CD14-positive monocyte (primary cell): ENCODE results near the gene EML1. TPM values are rescaled to one million over a fixed set of nuclear protein-coding genes. Genes with fewer than 3 reads are reported as not detected.

Source experiments
- DNase-seq, 3 donors: peaks; one replicate each; pipeline ENCODE4 v3.0.0-alpha.2; 2011 to 2022
- H2AFZ ChIP-seq: 2 replicates; pipeline ENCODE4 v1.6.0; 2012; ENCODE audit warnings: mild to moderate bottlenecking, low read depth, low read length, inconsistent platforms; ENCODE audit not compliant: insufficient read depth, poor library complexity, severe bottlenecking
- H3K27ac ChIP-seq, 2 donors: 1 replicate in 1 of 2; 2 replicates in 1 of 2; pipeline ENCODE4 v1.5.1; 2012 to 2013; ENCODE audit warnings: low read length in 2 of 2, control low read depth in 1 of 2, inconsistent platforms in 1 of 2, low read depth in 1 of 2, mild to moderate bottlenecking in 1 of 2
- H3K27me3 ChIP-seq, 2 donors: one replicate each; pipeline versions ENCODE4 v1.6.0 to v1.6.1; 2011 to 2013; ENCODE audit warnings: low read length in 2 of 2; ENCODE audit not compliant: control insufficient read depth in 2 of 2, insufficient read depth in 2 of 2
- H3K36me3 ChIP-seq, 2 donors: replicated peaks in 1 of 2; 1 replicate in 1 of 2; 2 replicates in 1 of 2; pipeline versions ENCODE4 v1.5.1 to v1.6.1; 2012 to 2013; ENCODE audit warnings: low read length in 2 of 2, control low read depth in 1 of 2, inconsistent platforms in 1 of 2, mild to moderate bottlenecking in 1 of 2; ENCODE audit not compliant: insufficient read depth in 2 of 2, control insufficient read depth in 1 of 2
- H3K4me1 ChIP-seq, 2 donors: 1 replicate in 1 of 2; 2 replicates in 1 of 2; pipeline versions ENCODE4 v1.5.1 to v1.6.1; 2012 to 2013; ENCODE audit warnings: low read length in 2 of 2, control low read depth in 1 of 2, inconsistent platforms in 1 of 2, mild to moderate bottlenecking in 1 of 2, moderate library complexity in 1 of 2; ENCODE audit not compliant: insufficient read depth in 2 of 2, control insufficient read depth in 1 of 2
- H3K4me2 ChIP-seq: replicated peaks from 2 replicates; pipeline ENCODE3; 2012; ENCODE audit warnings: low read length, moderate library complexity, mild to moderate bottlenecking; ENCODE audit not compliant: poor library complexity, severe bottlenecking; ENCODE audit errors: extremely low read depth
- H3K4me3 ChIP-seq, 3 experiments: fragments of 200-600 bp in 1 of 3; sonication (generic) in 1 of 3; replicated peaks in 1 of 3; 1 replicate in 2 of 3; 2 replicates in 1 of 3; pipeline ENCODE4 v1.5.1; 2011 to 2013; ENCODE audit warnings: low read length in 3 of 3, mild to moderate bottlenecking in 3 of 3, control low read depth in 2 of 3, low read depth in 2 of 3, inconsistent platforms in 1 of 3, moderate library complexity in 1 of 3
- H3K79me2 ChIP-seq: 2 replicates; pipeline ENCODE4 v1.6.0; 2012; ENCODE audit warnings: mild to moderate bottlenecking, control low read depth, inconsistent platforms, low read length, moderate library complexity; ENCODE audit not compliant: insufficient read depth
- H3K9ac ChIP-seq: 2 replicates; pipeline ENCODE4 v1.6.0; 2017; ENCODE audit warnings: low read length, mild to moderate bottlenecking; ENCODE audit not compliant: insufficient read depth, poor library complexity, severe bottlenecking
- H3K9me3 ChIP-seq, 2 donors: replicated peaks in 1 of 2; 1 replicate in 1 of 2; 2 replicates in 1 of 2; pipeline versions ENCODE4 v1.5.1 to v1.6.1; 2012 to 2013; ENCODE audit warnings: low read length in 2 of 2, control low read depth in 1 of 2; ENCODE audit not compliant: control insufficient read depth in 1 of 2, insufficient read depth in 1 of 2
- H4K20me1 ChIP-seq: 2 replicates; pipeline ENCODE4 v1.6.0; 2012; ENCODE audit warnings: mild to moderate bottlenecking, low read length, control low read depth, moderate library complexity; ENCODE audit not compliant: insufficient read depth
- H3K27ac Mint-ChIP-seq, 7 donors: one replicate each; pipeline ENCODE4 v1.8.0; 2020; ENCODE audit warnings: mild to moderate bottlenecking in 7 of 7, mixed read lengths in 7 of 7, moderate library complexity in 6 of 7, inconsistent platforms in 2 of 7
- H3K27me3 Mint-ChIP-seq, 3 donors: one replicate each; pipeline ENCODE4 v1.8.0; 2021 to 2022; ENCODE audit warnings: low read depth in 3 of 3, mild to moderate bottlenecking in 3 of 3, mixed read lengths in 3 of 3, moderate library complexity in 3 of 3, inconsistent platforms in 1 of 3
- H3K36me3 Mint-ChIP-seq, 2 donors: one replicate each; pipeline ENCODE4 v1.8.0; 2020; ENCODE audit warnings: mixed read lengths in 2 of 2, inconsistent platforms in 1 of 2, mild to moderate bottlenecking in 1 of 2
- H3K4me1 Mint-ChIP-seq: one replicate; pipeline ENCODE4 v1.8.0; 2020; ENCODE audit warnings: mild to moderate bottlenecking, mixed read lengths
- H3K4me3 Mint-ChIP-seq, 2 donors: one replicate each; pipeline ENCODE4 v1.8.0; 2020; ENCODE audit warnings: mild to moderate bottlenecking in 2 of 2, mixed read lengths in 2 of 2, moderate library complexity in 1 of 2
- H3K9me3 Mint-ChIP-seq, 7 donors: one replicate each; pipeline ENCODE4 v1.8.0; 2020 to 2022; ENCODE audit warnings: mixed read lengths in 7 of 7, mild to moderate bottlenecking in 6 of 7, moderate library complexity in 6 of 7, inconsistent platforms in 2 of 7
- WGBS: methylation state at CpG from one replicate; pipeline ENCODE4 v1.1.5; 2013; ENCODE audit warnings: missing lambda C conversion rate; ENCODE audit not compliant: insufficient coverage; 5-methylcytosine and 5-hydroxymethylcytosine counted together
- intact Hi-C, 2 donors: fragments of 100-400 bp; cut with micrococcal nuclease; formaldehyde crosslinking; loops; one replicate each; pipeline versions ENCODE4 v1.15.0 to v1.15.1; 2023
- polyA plus RNA-seq, 3 donors: library from polyadenylated mRNA; depleted of rRNA in 1 of 3; unstranded in 2 of 3; stranded (reverse) in 1 of 3; fragments of 300-500 nt in 2 of 3; fragments of >200 nt in 1 of 3; fragmentation: Illumina TruSeq in 2 of 3; gene quantifications; 1 replicate in 2 of 3; 2 replicates in 1 of 3; pipeline ENCODE4 v1.2.3, GENCODE V29; 2012 to 2021
- TF ChIP-seq, protein P1 (sequence below): fragments of 200-600 bp; IDR thresholded peaks from one replicate; pipeline ENCODE4 v1.8.0; 2022; ENCODE audit warnings: antibody characterized with exemption, mild to moderate bottlenecking

The EML1 gene
- polyA plus RNA-seq, 3 donors = not detected

DNA sequence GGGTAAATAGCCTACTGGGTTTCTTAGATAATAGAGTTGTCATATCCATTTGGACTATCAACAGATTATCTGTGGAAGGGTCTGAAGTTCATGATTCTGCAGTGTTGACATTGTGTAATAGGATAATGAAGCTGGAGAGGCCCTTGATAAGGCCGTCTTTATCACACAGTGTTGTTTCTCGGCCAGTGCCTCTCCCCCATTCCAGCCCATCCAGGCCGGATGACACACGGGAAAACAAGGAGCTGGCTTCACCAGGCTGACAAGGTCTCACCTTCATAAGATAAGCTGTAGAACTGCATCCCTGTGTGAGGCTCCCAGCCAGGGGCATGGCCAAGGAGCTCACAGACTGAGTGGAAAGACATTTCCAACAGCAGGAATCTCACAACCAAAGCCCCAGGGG, 8.7 kb upstream of the EML1 start:
- Mint-ChIP-seq H3K27me3 (peaks cover 4 to 19% (median 17%) of the 10 kb centered on the region in 3 donors), H3K27ac (no peak overlapping the region), H3K36me3 (no peaks in the 10 kb centered on the region), H3K9me3 (peaks cover 3 to 18% (median 6%) of the 10 kb centered on the region in 7 donors), H3K4me1 (no peaks in the 10 kb centered on the region), H3K4me3 (no peak overlapping the region)
- TF ChIP-seq, protein P1, sequence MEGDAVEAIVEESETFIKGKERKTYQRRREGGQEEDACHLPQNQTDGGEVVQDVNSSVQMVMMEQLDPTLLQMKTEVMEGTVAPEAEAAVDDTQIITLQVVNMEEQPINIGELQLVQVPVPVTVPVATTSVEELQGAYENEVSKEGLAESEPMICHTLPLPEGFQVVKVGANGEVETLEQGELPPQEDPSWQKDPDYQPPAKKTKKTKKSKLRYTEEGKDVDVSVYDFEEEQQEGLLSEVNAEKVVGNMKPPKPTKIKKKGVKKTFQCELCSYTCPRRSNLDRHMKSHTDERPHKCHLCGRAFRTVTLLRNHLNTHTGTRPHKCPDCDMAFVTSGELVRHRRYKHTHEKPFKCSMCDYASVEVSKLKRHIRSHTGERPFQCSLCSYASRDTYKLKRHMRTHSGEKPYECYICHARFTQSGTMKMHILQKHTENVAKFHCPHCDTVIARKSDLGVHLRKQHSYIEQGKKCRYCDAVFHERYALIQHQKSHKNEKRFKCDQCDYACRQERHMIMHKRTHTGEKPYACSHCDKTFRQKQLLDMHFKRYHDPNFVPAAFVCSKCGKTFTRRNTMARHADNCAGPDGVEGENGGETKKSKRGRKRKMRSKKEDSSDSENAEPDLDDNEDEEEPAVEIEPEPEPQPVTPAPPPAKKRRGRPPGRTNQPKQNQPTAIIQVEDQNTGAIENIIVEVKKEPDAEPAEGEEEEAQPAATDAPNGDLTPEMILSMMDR = no peak
- H4K20me1 ChIP-seq = no peaks in the 10 kb centered on the region
- H3K36me3 ChIP-seq = no peaks in the 10 kb centered on the region
- intact Hi-C loops = no loop called here
- no peak overlapping the region for H3K4me3 ChIP-seq
- no peak overlapping the region for H2AFZ ChIP-seq
- DNase-seq = no peak
- no peaks in the 10 kb centered on the region for H3K79me2 ChIP-seq
- peaks cover 0 to 9% of the 10 kb centered on the region in 2 donors for H3K9me3 ChIP-seq
- H3K4me1 ChIP-seq = no peaks in the 10 kb centered on the region
- no peak overlapping the region for H3K4me2 ChIP-seq
- H3K27ac ChIP-seq = no peak overlapping the region
- H3K9ac ChIP-seq = no peak overlapping the region
- WGBS = no CpG with 5 or more reads among the region's 4 CpGs
- H3K27me3 ChIP-seq = peaks cover 0 to 4% of the 10 kb centered on the region in 2 donors

DNA sequence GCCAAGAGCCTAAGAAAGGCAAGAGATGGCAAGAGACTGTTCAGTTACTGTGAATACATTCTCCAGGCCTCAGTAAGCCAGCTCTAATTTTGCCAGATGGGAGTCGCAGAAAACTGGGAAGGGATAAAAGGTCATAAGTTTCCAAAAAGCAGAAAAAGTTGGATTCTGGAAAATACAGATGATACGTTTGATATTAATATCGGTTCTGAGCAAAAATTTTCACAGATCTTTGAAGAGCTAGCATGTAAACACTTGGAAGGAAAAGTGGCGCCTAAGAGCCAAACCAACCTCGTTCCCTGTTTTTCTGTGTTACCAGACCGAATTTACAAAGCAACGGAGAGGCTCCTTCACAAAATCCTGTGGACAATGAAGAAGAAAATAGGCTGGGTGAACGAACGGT, 7.8 kb upstream of the EML1 start:
- intact Hi-C loops = no loop called here
- no peaks in the 10 kb centered on the region for H3K79me2 ChIP-seq
- H3K9me3 ChIP-seq = no peaks in the 10 kb centered on the region
- H2AFZ ChIP-seq = no peak overlapping the region
- Mint-ChIP-seq H3K27ac (no peak overlapping the region), H3K4me1 (no peaks in the 10 kb centered on the region), H3K9me3 (peaks cover 3 to 13% (median 4%) of the 10 kb centered on the region in 7 donors), H3K4me3 (no peak overlapping the region), H3K36me3 (no peaks in the 10 kb centered on the region), H3K27me3 (peaks cover 9 to 26% (median 21%) of the 10 kb centered on the region in 3 donors)
- H3K9ac ChIP-seq = no peak overlapping the region
- no peaks in the 10 kb centered on the region for H3K36me3 ChIP-seq
- no peaks in the 10 kb centered on the region for H3K4me1 ChIP-seq
- WGBS = 97% methylated on average over 4 of the region's 9 CpGs
- no peaks in the 10 kb centered on the region for H4K20me1 ChIP-seq
- H3K4me2 ChIP-seq = no peak overlapping the region
- H3K27ac ChIP-seq = no peak overlapping the region
- DNase-seq = no peak
- H3K27me3 ChIP-seq = peaks cover 5 to 6% of the 10 kb centered on the region in 2 donors
- TF ChIP-seq, protein P1 = no peak
- no peak overlapping the region for H3K4me3 ChIP-seq
